ENCODE data around the gene KIRREL3.

Gene KIRREL3

DNA sequence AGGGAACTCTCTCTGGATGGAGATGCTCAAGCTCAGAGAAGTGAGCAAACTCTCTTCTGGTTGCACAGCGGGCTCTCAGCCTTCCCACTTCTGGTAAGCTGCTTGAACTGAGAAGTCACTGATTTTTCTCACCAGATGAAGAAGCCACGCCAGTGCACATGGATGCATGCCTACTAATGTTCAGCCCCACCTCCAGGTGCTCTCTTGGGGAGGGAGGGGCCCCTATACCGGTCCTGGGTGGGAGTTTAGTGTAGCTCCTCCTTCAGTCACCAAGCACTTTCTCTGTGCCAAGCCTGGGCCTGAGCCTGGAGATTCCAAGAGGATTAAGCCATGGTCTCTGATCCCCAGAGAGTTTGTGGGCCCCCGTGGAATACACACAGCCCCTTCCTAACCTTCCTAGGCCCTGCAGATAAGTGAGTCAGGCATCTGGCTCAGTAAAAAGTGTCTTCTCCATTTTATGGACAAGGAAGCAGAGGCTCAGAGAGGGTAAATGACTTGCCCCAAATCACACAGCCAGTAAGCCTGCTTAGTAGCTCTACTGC lies 502.9 kb downstream of the KIRREL3 start:
- no peak for DNase-seq

DNA sequence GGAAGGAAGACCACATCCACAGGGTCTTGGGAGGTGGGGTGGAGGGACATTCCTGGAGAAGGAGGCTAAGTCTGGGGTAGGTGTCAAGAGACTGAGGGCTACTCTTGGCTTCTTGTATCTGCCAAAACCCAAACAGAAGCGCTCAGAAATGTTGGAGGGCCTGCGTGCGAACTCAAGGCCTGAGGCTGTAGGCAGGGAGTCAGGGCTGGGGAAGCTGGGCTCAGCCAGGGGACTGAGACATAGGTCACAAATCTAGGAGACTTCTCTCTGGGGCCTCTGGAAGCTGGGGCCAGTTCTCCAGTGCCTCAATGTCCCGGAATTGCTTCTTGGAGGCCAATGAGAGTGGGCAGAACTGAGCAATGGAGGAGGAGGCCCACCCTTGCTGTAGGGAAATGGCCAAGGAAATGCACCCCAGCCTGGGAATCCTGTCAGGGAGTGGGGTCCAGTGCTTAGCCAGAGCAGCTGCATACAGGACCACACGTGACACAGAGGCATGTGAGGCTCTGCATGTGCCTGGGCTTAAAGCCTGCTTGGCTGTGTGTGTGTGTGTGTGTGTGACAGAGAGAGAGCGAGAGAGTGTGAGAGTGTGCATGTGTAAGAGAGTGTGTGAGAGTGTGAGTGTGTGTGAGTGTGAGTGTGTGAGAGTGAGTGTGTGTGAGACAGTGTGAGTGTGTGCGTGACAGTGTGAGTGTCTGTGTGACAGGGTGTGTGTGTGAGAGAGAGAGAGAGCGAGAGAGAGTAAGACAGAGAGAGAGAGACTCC lies 503.8 kb downstream of the KIRREL3 start:
- no peak for DNase-seq

DNA sequence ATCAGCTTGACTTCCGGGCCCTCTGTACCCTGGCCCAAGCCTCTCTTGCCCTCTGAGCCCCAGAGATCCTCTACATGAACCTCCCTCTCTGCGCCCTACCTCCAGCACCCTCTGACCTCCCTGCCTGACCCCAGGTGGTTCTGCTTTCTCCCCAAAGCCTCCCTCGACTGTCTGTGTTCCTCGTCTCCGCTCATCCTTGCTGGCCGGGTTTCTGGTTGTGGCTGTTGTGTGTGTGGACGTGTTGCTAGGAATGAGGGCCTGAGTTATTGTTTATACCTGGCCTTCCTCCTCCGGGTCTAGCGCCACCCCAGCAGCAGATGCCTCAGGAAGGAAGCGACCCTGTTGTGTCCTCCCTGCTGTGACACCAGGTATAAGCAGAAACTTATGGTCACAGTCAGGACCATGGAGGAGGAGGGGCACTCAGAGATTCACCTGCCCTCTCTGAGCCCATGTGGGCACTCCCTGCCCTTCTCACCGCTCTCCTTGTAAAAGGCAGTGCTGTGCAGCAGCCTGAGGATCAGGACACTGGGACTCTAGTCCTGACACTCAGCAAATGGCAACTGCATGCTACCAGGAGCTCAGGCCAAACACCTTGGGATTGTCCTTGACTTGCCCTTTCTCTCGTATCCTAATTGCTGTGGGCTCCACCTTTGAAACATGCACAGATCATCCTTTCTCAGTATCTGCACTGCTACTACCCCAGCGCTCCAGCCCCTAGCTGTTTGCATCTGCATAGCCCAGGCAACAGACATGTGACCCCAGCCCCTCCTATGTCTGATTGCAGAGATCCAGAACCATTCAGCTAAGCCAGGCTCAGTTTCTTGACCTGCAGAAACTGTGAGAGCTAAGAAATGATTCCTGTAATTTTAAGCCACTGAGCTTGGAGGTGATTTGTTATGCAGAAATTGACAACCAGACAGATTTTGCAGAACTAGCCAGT lies 505.0 kb downstream of the KIRREL3 start:
- DNase-seq, result no peak

- no peak for DNase-seq
Measured at GRCh38 chr11:126494831-126495230, 505.7 kb downstream of the KIRREL3 start.

DNA sequence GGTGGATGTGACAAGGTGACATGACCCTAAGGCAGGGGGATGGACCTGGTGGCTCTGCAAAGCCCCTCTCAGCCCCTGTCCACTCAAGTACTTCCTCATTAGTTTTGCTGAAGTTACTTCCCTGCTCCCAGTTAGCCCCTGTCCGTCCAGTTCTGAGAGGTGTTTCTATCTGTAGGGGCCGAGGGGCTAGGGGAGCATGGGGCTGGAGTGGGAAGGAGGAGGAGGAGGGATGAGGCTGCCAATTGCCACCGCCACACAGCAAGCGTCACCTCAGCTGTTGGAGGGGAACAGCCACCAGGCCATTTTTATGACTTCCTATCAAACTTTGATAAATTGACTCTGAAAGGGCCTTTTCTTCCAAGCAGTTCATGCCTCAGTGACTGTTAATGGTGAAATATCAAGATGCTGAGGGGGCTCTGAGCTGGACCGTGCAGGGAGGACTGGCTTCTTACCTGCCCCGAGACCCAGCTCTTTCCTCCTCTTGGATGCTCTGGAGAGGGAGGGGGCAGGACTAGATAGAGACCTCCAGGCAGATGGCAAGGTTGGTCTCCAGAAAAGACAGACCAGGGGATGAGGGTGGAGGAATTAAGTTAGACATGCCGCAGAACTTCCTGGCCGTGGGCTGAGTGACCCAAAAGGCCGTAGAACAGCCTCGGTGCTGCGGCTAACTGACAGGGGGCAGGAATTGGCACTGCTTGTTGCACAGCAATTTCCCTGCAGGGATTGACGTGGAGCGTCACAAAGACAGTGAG lies 508.1 kb downstream of the KIRREL3 start:
- DNase-seq, result no peak

DNA sequence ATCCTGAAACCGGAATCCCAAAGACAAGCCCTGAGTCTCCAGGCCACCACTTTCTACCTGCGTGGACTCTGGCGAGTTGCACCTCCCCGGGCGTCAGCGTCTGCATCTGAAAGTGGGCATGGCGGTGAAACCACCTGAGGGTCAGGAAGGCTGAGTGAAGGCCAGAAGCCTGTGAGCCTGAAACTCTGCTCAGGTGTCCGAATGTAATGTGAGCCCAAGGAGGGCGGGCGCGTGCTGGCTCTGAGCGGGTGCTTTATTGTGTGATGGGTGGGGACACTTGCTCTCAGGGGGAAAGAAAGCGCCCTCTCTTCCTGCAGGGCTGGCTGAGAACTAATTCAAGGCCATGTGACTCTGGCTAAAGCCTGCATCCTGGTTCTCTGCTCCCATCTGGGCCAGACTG lies 509.5 kb downstream of the KIRREL3 start:
- no peak for DNase-seq

- DNase-seq, result no peak
Measured at GRCh38 chr11:126489836-126490660, 510.5 kb downstream of the KIRREL3 start.

DNA sequence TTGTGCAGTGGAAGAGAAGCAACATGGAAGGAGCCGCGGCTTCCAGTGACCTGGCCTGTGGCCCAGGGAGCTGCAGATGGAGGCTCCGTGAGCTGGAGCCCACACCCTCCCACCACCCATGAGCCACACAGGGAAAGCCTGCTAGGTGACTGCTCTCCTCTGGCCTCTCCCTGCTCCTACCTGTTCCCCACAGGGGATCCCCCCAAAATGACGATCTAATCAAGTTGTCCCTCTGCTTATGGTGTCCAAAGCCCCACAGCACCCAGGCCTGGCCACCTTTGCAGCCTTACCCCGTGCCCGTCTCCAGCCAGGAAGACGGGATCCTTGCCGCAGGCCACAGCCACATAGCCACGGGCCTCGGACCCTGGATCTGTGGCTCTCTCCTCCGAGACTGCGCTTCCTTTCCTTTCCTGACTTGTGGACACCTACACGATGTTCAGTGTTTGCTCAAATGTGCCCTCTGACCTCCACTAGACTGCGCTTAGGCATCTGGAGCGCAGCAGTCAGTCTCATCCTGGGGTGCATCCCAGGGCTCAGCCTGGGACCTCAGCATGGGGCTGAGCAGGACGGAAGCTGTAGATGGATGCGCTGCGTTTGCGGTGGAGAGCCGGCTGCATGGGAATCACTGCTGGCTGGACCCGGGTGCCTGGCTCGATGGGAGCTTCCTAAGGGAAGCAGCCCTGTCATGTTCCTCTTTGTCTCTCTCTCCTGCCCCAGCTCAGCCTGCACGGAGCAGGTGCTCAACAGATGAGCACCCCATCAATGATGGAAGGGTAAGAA lies 511.8 kb downstream of the KIRREL3 start:
- DNase-seq, result no peak

GRCh38 chr11:126487711-126488110 lies 512.9 kb downstream of the KIRREL3 start:
- no peak for DNase-seq

- DNase-seq, result no peak
Measured at GRCh38 chr11:126485986-126486635, 514.5 kb downstream of the KIRREL3 start.

DNA sequence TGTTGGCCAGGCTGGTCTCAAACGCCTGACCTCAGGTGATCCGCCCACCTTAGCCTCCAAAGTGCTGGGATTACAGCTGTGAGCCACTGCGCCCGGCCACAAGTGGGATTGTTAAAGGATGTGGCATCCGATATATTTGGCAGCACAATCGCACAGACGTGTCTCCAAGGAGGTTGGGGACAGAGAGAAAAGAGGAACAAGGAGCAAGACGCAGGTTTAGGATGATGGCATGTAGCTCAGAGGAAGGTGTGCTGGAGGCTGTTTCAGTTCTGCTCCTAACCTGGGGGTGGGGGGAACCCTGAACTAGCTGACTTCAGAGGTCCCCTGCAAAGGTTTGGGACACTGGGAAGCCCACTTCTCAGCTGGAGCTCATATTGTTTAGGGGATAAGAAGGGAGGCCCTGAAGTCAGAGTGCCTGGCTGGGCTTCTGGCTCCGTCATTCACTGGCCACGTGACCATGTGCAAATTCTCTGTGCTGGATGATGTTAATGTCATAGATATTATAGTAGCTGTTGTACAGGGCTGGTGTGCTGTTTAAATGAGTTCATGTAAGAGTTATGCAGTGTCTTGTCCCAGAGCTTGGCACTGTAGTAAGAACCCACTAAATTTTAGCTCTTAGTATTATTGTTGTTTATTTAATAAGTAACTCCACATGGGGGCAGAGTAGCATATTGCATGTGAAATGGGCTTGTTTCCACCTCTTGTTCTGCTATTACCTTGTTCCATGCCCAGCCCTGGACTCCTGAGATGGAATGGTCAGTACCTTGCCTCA lies 515.4 kb downstream of the KIRREL3 start:
- DNase-seq, result no peak

DNA sequence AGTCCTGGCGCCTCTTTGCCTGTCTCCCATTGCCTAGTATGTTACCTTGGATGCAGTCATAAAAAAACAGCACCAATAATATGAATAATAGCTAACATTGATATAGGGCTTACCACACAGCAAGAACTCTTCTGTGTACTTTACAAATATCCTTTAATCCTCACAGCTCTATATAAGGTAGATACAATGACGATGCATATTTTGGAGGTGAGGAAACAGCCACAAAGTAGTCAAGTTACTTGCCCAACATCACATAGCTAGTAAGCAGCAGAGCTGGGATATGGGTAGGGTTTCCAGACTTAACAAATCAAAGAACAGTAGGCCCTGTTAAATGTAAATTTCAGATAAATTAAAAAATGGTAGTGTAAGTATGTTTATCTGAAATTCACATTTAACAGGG lies 516.3 kb downstream of the KIRREL3 start:
- DNase-seq, result no peak

- DNase-seq, result no peak
Measured at GRCh38 chr11:126483621-126484195, 516.9 kb downstream of the KIRREL3 start.

GRCh38 chr11:126482586-126483108 lies 517.9 kb downstream of the KIRREL3 start:
- DNase-seq, result no peak

GRCh38 chr11:126481303-126481680 lies 519.3 kb downstream of the KIRREL3 start:
- DNase-seq, result no peak

GRCh38 chr11:126480410-126481302 lies 519.9 kb downstream of the KIRREL3 start:
- DNase-seq, result peak; percentile 36 to 80 (median 52)

DNA sequence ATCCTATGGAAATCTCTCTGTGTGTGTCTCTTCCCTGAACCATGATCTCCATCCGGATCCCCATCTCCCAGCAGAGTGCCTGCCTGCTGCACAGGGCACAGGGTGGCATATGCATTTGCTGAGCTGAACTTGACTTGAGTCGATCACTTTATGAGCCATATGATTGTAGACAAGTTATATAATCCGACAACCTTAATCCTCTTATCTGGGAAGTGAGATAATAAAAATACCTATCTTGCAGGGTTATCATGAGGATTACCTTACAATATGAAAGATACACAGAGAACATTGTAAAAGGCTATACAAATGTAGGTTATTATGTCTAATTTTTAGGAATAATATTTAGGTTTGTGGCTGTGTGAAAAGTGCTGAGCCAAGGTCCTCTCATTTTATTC lies 520.6 kb downstream of the KIRREL3 start:
- no peak for DNase-seq

All from stimulated activated naive CD4-positive, alpha-beta T cell (primary cell).